22Rv1 (cell line): ENCODE data around the gene RFLNA.

Experiments used
- CTCF ChIP-seq: fragments of 450-650 bp; IDR thresholded peaks from 2 replicates; pipeline ENCODE4 v1.5.1; 2017; ENCODE audit warnings: mild to moderate bottlenecking
- ZFX ChIP-seq: fragments of 450-650 bp; IDR thresholded peaks from 2 replicates; pipeline ENCODE4 v1.6.1; 2017; ENCODE audit warnings: antibody characterized with exemption, borderline replicate concordance

DNA sequence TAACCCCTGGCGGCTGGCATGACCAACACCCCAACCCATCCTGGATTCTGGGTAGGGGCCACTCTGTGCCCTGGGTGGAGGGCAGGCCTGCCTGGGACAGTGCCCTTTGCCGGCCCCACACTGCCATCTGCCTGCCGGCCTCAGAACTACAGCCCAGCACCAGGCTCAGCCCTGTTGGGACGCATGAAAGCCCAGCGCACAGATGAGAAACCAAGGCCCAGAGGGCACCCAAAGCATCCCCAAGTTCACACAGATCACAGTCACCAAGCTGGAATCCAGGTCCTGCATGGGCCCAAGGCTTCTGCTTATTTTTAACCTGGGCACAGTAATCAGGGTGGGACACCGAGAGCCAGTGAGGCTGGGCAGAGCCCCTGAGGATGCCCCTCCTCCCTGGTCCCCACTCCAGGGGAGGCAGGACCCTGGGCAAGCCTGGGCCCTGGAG, 26.2 kb downstream of the RFLNA start:
- TF ChIP-seq CTCF (peak; percentile 97), ZFX (no peak)
